Hepatocyte (in vitro differentiated cells): ENCODE data around the gene PRKAA1. TPM values are rescaled to one million over a fixed set of nuclear protein-coding genes. Genes with fewer than 3 reads are reported as not detected.

Experiments
- DNase-seq: peaks from one replicate; pipeline ENCODE4 v3.0.0-alpha.2; 2016; ENCODE audit warnings: low spot score
- H2AFZ ChIP-seq: fragments of 200-600 bp; sonication (generic); 2 replicates; pipeline ENCODE4 v1.6.0; 2016; ENCODE audit warnings: antibody characterized with exemption, mild to moderate bottlenecking
- H3K27ac ChIP-seq: fragments of 200-600 bp; sonication (generic); 2 replicates; pipeline ENCODE4 v1.5.1; 2016; ENCODE audit warnings: mild to moderate bottlenecking
- H3K27me3 ChIP-seq: fragments of 200-600 bp; sonication (generic); 2 replicates; pipeline ENCODE4 v1.6.1; 2016
- H3K36me3 ChIP-seq: fragments of 200-600 bp; sonication (generic); replicated peaks from 2 replicates; pipeline ENCODE4 v1.5.1; 2016; ENCODE audit warnings: low read depth; ENCODE audit not compliant: insufficient read depth
- H3K4me1 ChIP-seq: fragments of 200-600 bp; sonication (generic); 2 replicates; pipeline ENCODE4 v1.5.1; 2016; ENCODE audit warnings: mild to moderate bottlenecking, moderate library complexity; ENCODE audit not compliant: insufficient read depth
- H3K4me2 ChIP-seq: fragments of 200-600 bp; sonication (generic); 2 replicates; pipeline ENCODE4 v1.6.0; 2016
- H3K4me3 ChIP-seq: fragments of 200-600 bp; sonication (generic); 2 replicates; pipeline ENCODE4 v1.5.1; 2016; ENCODE audit warnings: mild to moderate bottlenecking
- H3K79me2 ChIP-seq: fragments of 200-600 bp; sonication (generic); 2 replicates; pipeline ENCODE4 v1.6.0; 2017; ENCODE audit warnings: mild to moderate bottlenecking
- H3K9me2 ChIP-seq: fragments of 200-600 bp; sonication (generic); replicated peaks from 2 replicates; pipeline ENCODE4 v1.6.0; 2017; ENCODE audit warnings: mild to moderate bottlenecking; ENCODE audit not compliant: insufficient read depth
- H3K9me3 ChIP-seq: fragments of 200-600 bp; sonication (generic); 2 replicates; pipeline ENCODE4 v1.5.1; 2016; ENCODE audit warnings: low read depth, mild to moderate bottlenecking
- H4K20me1 ChIP-seq: fragments of 200-600 bp; sonication (generic); 2 replicates; pipeline ENCODE4 v1.6.0; 2016; ENCODE audit warnings: mild to moderate bottlenecking; ENCODE audit not compliant: insufficient read depth, poor library complexity, severe bottlenecking
- CTCF ChIP-seq: fragments of 200-600 bp; sonication (generic); IDR thresholded peaks from 2 replicates; pipeline ENCODE4 v1.5.1; 2016; ENCODE audit warnings: antibody characterized with exemption, mild to moderate bottlenecking; ENCODE audit not compliant: poor library complexity
- EZH2 ChIP-seq: fragments of 200-600 bp; sonication (generic); IDR thresholded peaks from 2 replicates; pipeline ENCODE4 v1.6.1; 2016; ENCODE audit warnings: antibody characterized with exemption, mild to moderate bottlenecking, borderline replicate concordance
- EZH2phosphoT487 ChIP-seq: fragments of 200-600 bp; sonication (generic); IDR thresholded peaks from one replicate; pipeline ENCODE4 v1.6.1; 2018; ENCODE audit warnings: antibody characterized with exemption, mild to moderate bottlenecking, low read depth, moderate library complexity; ENCODE audit not compliant: unreplicated experiment, severe bottlenecking
- WGBS: methylation state at CpG from one replicate; pipeline ENCODE4 v1.1.6; 2016; ENCODE audit warnings: low lambda C conversion rate; ENCODE audit errors: missing lambda C conversion rate; 5-methylcytosine and 5-hydroxymethylcytosine counted together
- polyA plus RNA-seq: library from polyadenylated mRNA; unstranded; fragments of >200 nt; fragmentation: Nextera tagmentation; extraction: Ambion mirVana; gene quantifications from 2 replicates; pipeline ENCODE4 v1.2.1, GENCODE V29; 2016
- total RNA-seq: library from RNA; depleted of rRNA; stranded (reverse); fragments of >200 nt; gene quantifications from 2 replicates; pipeline ENCODE4 v1.2.3, GENCODE V29; 2014

Gene PRKAA1
- total and polyA plus RNA-seq, 2 experiments from 2014 or later: 25.7 to 90.4 TPM

GRCh38 chr5:40844565-40844964 is 46.4 kb upstream of the PRKAA1 start:
- Histone ChIP-seq H3K36me3 (no peaks in the 10 kb centered on the region), H3K27ac (no peak overlapping the region), H2AFZ (no peak overlapping the region), H4K20me1 (no peaks in the 10 kb centered on the region), H3K4me2 (no peak overlapping the region), H3K27me3 (no peaks in the 10 kb centered on the region), H3K79me2 (no peaks in the 10 kb centered on the region), H3K4me1 (no peaks in the 10 kb centered on the region), H3K9me3 (no peaks in the 10 kb centered on the region), H3K4me3 (no peak overlapping the region), H3K9me2 (no peaks in the 10 kb centered on the region)
- WGBS: 100% methylated on average over 3 of the region's 4 CpGs
- no peak for DNase-seq
- TF ChIP-seq EZH2 (no peak), EZH2phosphoT487 (no peak), CTCF (no peak)

GRCh38 chr5:40842351-40842750 is 44.2 kb upstream of the PRKAA1 start:
- no peak for DNase-seq
- TF ChIP-seq EZH2phosphoT487 (no peak), EZH2 (no peak), CTCF (no peak)
- H3K4me2 ChIP-seq: peak overlapping the region; percentile 65
- H2AFZ ChIP-seq: peak overlapping the region; percentile 38
- H3K27ac ChIP-seq: no peak overlapping the region
- H3K4me3 ChIP-seq: peak overlapping the region; percentile 13
- no peaks in the 10 kb centered on the region for H3K4me1 ChIP-seq
- no peaks in the 10 kb centered on the region for H3K9me2 ChIP-seq
- no peaks in the 10 kb centered on the region for H4K20me1 ChIP-seq
- H3K36me3 ChIP-seq: no peaks in the 10 kb centered on the region
- WGBS: 57% methylated on average over 2 of the region's 2 CpGs
- no peaks in the 10 kb centered on the region for H3K9me3 ChIP-seq
- no peaks in the 10 kb centered on the region for H3K79me2 ChIP-seq
- no peaks in the 10 kb centered on the region for H3K27me3 ChIP-seq

GRCh38 chr5:40841068-40841805 is 43.1 kb upstream of the PRKAA1 start, which contains the start of gene CARD6:
TSS of gene CARD6 (plus strand) at chr5:40841367. CDS start at chr5:40841383, 16 bp downstream.
- H3K27me3 ChIP-seq: no peaks in the 10 kb centered on the region
- peak within 1 kb of the TSS; percentile 13 for H3K4me3 ChIP-seq
- peak within 1 kb of the TSS; percentile 38 for H2AFZ ChIP-seq
- no peaks in the 10 kb centered on the region for H4K20me1 ChIP-seq
- no peaks in the 10 kb centered on the region for H3K9me3 ChIP-seq
- 26% methylated on average over 9 of the region's 9 CpGs for WGBS
- peak; percentile 35 for DNase-seq
- H3K4me1 ChIP-seq: peaks cover 2% of the 10 kb centered on the region
- H3K79me2 ChIP-seq: no peaks in the 10 kb centered on the region
- TF ChIP-seq CTCF: peak; percentile 26
- TF ChIP-seq EZH2phosphoT487: no peak
- TF ChIP-seq EZH2: no peak
- peak within 1 kb of the TSS; percentile 83 for H3K27ac ChIP-seq
- H3K4me2 ChIP-seq: peak within 1 kb of the TSS; percentile 65
- H3K9me2 ChIP-seq: no peaks in the 10 kb centered on the region
- no peaks in the 10 kb centered on the region for H3K36me3 ChIP-seq
